MM.1S (cell line): ENCODE measurements around the gene TMEM51.

Source experiments
- EZH2phosphoT487 ChIP-seq: fragments of 300-600 bp; sonication (generic); IDR thresholded peaks from 2 replicates; pipeline ENCODE4 v1.6.1; 2018; ENCODE audit warnings: antibody characterized with exemption, low read length
- TF ChIP-seq, protein P1 (sequence below): fragments of 300-600 bp; sonication (generic); IDR thresholded peaks from 2 replicates; pipeline ENCODE4 v1.5.1; 2016; ENCODE audit warnings: antibody characterized with exemption, low read length, mixed read lengths

DNA sequence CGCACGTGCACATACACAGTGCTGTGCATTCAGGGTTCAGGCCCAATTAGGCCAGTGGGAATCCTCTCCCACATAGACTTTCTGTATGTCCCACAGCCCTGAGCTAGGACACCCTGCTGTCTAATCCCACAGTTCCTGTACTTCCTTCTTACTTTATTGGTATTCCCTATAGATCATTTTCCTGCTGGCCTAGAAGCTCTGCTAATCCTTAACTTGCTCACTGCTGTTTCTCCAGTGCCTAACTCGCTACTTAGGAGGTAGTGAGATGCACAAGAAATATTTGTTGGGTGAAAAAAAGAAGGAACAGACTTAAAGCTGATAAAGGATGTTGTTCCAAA is 59.4 kb downstream of the TMEM51 start:
- TF ChIP-seq, protein P1, sequence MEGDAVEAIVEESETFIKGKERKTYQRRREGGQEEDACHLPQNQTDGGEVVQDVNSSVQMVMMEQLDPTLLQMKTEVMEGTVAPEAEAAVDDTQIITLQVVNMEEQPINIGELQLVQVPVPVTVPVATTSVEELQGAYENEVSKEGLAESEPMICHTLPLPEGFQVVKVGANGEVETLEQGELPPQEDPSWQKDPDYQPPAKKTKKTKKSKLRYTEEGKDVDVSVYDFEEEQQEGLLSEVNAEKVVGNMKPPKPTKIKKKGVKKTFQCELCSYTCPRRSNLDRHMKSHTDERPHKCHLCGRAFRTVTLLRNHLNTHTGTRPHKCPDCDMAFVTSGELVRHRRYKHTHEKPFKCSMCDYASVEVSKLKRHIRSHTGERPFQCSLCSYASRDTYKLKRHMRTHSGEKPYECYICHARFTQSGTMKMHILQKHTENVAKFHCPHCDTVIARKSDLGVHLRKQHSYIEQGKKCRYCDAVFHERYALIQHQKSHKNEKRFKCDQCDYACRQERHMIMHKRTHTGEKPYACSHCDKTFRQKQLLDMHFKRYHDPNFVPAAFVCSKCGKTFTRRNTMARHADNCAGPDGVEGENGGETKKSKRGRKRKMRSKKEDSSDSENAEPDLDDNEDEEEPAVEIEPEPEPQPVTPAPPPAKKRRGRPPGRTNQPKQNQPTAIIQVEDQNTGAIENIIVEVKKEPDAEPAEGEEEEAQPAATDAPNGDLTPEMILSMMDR, result no peak
- TF ChIP-seq EZH2phosphoT487, result no peak
